NCI-H1694 (cell line): Measurements from ENCODE around the gene JUND.

Experiments
- DNase-seq: peaks from one replicate; lab custom pipeline; 2025; lab: John Stamatoyannopoulos, UW

Gene JUND

DNA sequence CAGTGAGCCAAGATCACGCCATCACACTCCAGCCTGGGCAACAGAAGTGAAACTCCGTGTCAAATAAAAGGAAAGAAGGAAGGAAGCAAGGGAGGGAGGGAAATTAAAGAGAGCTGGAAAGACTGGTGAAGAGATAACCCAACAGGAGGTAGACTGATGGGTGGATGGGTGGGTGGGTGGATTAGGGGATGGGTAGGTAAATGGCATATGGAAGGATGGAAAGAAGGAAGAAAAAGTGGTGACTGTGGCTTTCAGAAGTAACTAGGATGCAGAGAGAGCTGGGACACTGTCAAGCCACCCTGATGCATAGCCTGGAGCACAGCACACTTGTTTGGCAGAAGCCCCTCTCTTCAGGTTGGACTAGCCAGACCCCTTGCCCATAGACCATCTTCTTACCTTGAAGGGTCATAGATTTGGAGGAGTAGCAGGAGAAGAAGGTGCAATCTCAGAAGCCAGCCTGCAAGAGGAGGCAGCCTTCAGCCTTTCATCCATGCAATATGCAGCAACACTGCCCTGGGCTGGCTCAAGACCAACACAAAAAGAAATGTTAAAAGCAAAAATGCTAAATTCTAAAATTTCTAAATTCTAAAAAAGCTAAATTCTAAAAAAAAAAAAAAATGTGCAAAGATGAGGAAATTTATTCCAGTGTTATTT lies 12.2 kb downstream of the JUND start:
- DNase-seq = no peak

DNA sequence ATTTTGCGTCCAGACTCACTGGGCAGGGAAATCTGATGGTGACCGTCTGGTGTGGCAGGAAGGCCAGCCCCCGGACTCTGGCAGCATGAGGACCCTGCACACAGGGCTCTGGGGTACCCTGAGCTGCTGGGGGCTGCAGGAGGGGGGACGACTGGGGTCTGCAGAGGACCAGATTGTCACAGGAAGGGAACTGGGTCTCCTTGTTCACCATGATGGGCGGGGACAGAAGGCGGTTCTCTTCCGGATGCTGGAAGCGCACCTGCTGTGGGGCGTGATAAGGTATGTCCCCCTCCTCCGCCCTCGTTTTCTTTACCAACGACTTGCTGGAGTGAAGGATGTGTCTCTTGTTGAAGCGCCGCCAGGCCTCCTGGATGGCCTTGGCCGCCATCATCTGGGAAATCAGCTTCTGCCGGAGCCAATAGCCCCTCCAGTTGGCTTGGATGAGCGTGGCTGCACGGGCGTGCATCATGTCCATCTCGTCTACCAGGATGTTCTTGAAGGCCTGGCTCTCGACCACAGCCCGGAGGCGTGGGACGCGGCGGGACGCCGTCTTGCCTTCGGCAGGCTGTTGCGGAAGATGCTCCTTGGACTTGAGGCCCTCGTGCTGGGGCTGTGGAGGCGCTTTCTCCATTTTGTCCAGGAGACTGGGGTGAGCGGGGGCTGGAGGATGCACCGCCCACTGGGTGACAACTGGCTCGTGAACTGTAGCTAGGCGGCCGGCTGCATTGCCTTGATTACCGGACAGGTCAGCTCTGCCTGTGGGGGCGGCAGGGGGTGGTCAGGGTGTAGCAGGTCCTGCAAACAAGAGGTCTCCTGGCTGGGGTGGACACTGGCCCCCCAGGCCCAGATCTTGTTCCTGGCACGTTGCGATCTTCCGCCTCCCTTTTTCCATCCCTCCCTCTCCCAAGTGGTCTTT lies 14.4 kb downstream of the JUND start:
- no peak for DNase-seq

DNA sequence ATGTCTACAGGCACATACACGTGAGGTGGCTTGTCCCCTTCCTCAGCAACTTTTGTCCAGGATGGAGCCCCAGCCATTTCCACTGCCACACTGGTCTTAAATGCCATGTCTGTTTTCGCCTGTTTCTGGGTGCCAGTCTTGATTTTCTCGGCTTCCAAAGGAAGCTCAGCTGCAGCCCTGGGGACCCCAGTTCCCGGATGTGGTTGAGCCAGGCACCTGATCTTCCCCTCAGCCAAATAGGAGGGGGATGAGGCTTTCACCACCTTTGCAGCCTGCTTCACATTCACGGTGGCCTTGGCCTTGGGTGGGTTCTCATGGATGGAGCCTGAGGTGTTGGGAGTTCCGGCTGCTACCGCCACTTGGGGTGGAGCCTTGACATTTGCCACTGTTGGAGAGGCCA lies 15.8 kb downstream of the JUND start:
- no peak for DNase-seq

DNA sequence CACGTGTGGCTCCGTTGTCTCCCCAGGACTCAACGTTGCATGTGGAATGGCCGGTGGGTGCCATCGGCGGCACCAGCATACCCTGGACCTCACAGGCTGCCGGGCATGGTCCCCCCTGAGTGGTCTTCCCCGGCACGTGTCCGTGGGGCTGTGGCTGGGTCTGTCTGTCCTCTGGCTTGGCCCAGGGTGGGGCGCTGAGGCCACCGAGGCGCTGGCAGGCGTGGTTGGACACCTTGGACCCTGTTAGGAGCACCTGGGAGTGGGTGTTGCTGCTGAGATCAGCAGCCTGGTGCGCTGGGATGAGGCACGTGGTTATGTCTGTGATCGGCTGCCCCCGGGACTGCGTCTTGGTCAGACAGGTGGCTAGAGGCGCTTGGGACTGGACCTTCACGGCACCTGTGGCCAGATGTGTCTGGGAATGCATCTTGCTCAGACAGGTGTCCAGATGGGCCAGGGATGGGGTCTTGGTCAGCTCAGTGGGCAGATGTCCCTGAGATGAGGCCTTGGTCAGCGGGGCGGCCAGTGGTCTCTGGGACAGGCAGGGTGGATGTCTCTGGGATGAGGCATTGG lies 16.4 kb downstream of the JUND start:
- DNase-seq = no peak

DNA sequence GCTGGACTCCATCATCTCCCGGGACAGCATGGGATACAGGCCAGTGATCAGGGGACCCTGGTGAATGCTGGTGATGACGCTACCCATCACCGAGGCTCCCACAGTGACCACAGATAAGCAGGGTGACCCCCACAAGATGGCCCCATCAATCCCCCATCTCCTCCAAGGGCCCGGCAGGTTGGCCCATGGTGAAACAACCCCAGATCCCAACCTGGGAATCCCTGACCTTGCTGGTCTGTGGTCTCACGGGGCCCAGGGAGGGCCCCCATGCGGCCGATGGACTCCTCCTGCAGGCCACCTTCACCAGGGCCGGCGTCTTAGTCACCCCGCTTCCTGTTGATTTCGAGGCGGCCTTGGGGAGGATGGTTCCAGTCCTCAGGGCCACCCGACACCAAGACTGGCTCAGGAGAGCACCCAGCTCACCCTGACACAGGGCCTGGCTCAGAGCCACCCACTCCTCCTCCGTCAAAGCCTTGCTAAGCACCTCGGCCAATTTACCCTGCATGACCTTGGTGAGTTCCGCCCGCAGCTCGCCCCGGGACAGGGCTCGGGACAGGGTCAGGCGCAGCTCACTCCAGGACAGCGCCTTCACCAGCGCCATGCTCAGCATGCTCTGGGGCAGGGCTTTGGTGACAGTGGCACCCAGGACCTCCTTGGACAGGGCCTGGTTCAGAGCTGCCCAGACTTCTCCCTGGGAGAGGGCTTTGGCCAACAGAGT lies 17.1 kb downstream of the JUND start:
- DNase-seq = no peak

DNA sequence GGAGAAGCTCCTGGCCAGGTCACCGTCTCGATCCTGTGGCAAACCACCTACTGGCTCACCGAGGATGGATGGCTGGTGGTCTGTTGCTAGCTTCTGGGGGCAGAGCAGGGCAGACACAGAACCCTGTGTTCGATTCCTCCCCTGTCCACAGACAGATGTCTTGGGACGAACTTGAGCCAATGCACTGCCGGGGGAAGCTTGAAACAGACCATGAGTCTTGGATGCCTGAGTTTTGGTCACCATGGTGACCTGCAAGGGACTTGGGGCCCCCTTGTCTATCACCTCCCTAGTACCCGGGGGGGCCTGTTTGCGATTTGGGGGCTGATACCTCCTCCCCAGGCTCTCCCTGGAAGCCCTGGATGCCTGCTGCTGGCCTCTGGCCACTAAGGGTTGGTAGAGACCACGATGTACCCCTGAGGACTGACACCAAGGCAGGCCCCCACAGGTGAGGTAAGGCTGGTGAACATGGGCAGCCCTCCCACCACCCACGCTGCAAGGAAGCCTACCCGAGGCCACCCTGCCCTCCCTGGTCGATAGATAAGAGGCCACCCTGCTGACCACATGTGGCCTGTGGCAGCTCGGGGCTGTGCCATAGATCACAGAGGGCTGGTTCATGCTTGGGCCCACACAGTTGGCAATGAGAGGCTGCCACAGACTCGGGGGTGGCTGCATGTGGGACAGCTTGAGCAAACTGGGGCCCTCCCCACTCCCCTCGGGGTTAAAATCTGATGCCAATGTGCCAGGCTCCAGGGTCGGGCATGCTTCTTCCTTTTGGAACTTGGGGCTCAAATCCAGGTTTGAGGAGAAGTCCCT lies 17.9 kb downstream of the JUND start:
- DNase-seq = no peak

DNA sequence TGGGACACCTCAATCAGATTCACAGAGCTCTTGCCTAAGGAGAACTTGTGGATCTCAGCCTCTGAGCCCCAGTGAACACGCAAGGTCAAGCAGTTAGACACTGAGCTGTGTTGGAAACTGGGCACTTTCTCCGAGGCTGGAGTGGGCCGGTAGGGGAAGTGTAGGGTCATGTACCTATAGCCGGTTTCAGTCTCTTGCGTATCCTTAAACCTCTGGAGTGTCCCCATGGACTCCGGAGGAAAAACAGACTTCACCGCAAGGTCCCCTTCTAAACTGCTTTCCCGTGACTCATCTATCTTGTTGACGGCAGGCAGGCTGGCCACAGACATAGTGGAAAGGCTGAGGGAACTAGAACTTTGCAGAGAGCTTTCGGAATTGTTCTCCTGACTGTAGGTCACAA lies 18.5 kb downstream of the JUND start:
- DNase-seq = no peak

DNA sequence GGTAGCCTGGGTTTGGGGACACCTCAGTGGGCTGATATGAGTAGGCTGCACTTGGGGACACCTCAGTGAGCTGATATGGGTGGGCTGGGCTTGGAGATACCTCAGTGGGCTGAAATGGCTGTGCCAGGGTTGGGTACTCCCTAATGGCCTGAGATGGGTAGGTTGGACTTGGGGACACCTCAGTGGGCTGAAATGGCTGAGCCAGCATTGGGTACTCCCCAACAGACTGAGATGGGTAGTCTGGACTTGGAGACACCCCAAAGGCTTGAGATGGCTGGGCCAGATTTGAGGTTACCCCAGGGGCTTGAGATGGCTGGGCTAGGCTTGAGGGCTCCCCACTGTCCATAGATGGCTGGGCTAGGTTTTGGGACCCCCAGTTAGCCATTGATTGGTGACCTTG lies 19.3 kb downstream of the JUND start:
- no peak for DNase-seq

DNA sequence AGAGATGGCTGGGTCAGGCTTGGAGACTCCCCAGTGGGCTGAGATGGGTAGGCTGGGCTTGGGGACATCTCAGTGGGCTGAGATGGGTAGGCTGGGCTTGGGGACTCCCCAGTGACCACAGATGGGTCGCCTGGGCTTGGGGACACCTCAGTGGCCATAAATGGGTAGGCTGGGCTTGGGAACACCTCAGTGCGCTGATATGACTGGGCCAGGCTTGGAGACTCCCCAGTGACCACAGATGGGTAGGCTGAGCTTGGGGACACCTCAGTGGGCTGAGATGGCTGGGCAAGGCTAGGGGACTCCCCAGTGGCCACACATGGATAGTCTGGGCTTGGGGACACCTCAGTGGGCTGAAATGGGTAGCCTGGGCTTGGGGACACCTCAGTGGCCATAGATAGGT lies 19.9 kb downstream of the JUND start:
- no peak for DNase-seq

DNA sequence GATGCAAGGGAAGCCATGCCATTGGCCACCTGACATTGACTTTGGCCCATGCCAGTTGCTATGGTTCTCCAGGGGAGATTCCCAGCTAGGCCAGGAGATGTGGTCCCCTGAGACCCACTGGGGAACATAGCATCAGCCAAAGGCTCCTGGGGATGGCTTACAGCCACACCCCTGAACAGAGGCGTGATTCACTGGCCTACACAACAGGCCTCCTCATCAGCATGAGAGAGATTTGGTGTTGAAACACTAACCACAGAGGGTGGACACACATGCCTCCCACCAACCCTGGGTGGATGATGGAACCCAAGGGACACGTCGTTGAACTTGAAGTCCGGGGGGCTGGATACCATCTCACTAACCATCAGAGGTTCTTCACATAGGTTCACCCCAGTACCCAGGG lies 21.5 kb downstream of the JUND start:
- no peak for DNase-seq

DNA sequence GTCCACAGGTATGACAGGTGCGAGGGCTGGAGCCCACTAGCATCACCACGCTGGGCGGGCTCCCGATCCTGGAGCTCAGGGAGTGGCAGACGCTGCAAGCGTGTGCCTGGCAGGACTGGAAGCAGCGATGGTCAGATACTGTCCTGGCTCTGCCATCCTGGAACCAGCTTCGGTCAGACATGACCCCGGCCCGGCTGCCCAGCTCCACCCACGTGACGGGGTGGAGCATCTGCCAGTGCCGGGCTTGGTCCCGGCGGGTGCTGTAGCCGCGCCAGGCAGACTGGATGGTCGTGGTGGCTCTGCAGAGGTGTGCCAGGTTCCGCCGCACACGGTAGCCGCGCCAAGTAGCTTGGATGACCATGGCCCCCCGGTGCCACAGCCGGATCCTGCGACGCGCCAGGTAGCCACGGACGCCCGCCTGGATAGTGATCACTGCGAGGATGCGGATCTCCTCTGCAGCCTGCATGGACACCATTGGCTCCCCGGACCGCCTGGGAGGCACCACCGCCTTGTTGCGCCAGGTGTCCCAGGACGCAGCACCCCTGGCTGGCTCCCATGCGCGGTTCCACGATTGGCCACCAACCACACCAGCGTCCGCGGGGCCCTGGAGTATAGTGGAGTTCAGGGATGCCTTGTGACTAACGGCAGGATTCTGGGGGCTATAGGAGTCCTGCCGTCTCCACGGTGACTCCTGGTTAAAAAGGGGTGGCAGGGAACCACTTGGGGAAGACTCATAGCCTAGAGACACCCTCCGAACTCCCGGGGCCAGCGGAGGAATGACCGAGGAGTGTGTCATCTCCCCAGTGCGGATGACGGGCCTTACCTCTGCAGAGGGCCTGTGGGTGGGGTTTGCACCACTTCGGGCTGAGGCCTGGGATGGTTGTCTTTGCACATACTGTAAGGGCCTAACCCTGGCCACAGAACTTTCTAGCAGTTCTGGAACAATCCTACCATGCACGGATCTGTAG lies 23.6 kb downstream of the JUND start:
- DNase-seq = no peak

DNA sequence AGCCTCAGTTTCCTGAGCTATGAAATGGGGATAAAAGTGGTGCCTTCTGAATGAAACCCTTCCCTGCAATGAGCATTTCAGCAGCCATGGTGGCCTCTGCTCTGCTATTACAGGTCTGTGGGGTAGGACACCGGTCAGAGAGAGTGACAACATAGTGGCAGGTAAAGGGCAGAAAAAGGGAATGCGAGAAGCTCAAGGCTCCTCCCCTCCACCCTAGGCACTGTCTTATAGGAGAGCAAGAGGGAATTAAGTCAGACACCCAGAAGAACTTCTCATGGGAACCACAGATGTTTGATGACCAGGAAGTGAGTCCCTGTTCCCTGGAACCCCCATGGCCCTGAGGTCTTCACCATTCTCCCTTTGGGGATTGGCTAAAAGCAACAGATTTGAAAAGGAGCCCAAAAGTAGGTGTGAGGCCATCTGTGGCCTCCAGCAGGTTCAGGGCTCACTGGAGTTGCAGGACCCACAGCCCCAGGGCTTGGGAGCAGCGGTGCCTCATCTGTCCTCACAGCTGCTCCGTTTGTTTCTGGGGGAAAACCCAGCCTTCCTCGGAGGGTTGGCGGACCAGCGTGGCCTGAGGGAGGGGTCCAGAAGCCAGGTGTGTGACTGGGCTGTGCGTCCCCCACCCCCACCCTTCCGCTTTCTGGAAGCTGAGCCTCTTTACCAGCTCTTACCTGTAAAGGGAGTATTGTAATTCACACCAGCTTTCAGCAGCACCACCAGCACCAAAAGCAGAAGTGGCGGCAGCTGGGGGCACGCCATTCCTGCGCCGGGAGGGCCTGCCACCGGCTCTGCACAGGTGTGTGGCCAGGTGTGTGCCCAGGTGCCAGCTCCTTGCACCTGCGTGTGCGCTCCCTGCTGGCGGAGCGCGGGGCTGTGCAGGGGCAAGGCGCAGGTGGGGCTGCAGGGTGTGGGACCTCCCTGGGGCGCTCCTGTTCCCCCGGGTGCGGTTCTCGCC lies 26.6 kb downstream of the JUND start:
- DNase-seq = no peak

DNA sequence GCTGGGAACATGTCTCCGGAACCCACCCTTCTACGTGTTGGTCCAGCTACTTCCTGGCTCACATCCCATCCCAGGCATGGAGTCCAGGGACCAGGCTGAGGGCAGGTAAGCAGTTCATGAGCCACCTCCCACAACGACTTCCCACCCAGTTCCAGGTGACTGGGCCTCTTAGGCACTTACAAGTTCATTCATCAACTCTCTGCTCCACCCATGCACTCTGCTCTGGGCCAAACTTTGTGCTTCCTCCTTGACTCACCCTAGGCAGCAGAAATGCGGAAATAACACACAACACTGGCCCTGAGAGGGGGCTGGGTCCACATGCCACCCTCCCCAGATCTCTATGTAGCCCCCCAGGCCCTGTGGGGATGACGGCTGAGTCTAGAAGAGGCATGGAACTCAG lies 27.7 kb downstream of the JUND start:
- no peak for DNase-seq

DNA sequence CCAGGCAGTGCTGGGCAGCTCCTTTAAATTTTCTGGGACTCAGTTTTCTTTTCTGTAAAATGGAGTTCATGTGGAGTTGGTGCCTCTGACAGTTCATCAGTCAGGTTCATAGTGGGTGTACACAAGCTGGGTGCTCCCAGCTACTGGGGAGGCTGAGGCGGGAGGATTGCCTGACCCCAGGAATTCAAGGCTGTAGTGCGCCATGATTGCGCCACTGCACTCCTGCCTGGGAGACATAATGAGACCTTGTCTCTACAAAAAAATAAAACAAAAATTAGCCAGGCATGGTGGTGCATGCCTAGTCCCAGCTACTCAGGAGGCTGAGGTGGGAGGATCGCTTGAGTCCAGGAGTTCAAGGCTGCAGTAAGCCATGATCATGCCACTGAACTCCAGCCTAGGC lies 28.3 kb downstream of the JUND start:
- no peak for DNase-seq

DNA sequence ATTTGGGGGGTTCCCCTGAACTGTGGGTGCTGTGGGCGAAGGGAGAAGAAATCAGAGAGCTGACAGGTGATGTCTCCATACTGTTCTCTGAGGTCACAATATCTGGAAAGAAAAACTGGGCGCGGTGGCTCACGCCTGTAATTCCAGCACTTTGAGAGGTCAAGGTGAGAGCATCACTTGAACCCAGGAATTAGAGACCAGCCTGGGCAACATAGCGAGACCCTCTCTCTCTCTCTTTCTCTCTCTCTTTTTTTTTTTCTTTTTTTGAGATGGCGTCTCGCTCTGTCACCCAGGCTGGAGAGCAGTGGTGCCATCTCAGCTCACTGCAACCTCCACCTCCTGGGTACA lies 29.1 kb downstream of the JUND start:
- no peak for DNase-seq

DNA sequence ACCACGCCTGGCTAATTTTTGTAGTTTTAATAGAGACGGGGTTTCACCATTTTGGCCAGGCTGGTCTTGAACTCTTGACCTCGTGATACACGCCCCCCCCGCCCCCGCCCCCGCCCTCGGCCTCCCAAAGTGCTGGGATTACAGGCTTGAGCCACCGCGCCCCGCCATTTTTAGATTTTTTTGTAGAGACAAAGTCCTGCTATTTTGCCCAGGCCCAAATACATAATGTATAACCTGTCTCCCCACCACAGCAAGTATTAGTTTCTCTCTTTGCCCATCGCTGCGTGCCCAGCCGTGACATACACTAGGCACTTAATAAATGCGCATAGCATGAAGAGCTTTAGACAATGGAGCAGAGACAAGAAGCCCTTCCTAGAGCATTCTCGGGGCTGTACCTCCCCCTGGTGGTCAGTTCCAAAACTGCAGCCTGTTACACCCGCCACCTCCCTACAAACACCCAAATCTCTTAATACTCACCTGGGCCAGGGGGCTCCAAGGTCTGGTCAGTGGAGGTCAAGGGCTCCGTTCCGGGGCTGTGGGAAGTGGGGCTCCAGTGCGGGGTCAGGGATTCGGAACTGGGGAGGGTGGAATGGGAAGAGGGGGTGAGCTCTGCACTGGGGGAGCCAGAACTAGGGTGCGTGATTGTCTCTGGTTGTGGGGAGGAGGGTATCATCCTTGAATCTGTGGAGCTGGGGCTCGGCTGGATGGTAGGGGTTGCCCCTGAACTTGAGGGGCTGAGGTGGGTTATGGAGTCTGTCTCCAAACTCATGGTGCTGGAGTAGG lies 29.6 kb downstream of the JUND start:
- DNase-seq = peak; percentile 85

DNA sequence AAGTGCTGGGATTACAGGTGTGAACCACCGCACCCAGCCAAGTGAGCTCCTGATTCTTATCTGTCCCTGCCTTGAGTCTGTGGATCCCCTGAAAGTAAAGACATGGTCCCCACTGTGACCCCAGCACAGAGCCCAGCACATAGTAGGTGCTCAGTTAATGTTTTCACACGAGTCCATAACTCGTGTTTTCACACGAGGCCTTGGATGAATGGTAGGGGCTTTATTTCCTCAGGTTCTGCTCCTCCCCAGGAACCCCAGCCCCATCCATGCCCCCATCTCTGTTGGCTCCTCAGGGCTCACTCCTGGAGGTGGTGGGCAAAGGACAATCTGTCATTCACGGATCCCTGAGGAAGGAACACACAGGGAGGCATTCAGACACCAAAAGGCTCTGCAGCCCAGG lies 31.6 kb downstream of the JUND start:
- no peak for DNase-seq

DNA sequence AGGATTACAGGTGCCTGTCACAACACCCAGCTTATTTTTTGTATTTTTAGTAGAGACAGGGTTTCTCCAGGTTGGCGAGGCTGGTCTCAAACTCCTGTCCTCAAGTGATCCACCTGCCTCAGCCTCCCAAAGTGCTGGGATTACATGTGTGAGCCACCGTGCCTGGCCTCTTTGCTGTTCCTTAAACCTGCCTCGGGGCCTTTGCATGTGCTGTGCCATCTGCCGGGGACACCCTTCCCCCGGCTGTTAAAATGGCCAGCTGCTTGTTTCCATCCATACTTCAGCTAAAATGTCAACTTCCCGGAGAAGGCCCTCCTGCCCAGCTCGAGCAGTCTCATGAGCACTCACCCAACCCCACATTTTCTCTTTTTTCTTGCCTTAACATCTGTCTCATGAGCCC lies 36.1 kb downstream of the JUND start:
- no peak for DNase-seq

DNA sequence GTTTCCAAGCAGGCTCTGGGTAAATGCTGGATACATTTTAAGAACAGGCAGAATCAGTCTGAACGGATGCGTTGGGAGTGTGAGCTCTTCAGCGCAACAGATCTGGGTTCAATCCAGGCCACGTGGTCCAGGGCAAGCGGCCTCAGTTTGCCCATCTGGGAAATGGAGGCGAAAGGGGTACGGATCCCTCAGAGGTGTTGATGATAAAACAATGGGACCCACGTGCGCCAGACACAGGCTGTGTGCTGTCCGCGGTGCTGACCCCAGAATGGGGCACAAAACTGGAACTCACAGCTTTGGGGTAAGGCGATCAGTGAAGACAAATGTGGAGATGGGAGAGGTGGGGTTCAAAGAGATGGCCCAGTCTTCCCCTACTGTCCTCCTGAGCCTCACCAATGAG lies 42.1 kb downstream of the JUND start:
- DNase-seq = no peak
